Activated CD8-positive, alpha-beta memory T cell treated with anti-CD3 and anti-CD28 coated beads, Interleukin-2, amount 50 U/mL, for 24 hours (primary cell): Measurements from ENCODE around the gene SLAMF1.
"Not testable (repeated sequence)": the region's sequence is repeated elsewhere in the genome, so short reads cannot be mapped to it uniquely, and the experiment has no call there.

ENCODE experiments used
- DNase-seq: peaks from one replicate; pipeline ENCODE4 v3.0.0-alpha.2; 2020; ENCODE audit errors: extremely low read depth

The SLAMF1 gene

DNA sequence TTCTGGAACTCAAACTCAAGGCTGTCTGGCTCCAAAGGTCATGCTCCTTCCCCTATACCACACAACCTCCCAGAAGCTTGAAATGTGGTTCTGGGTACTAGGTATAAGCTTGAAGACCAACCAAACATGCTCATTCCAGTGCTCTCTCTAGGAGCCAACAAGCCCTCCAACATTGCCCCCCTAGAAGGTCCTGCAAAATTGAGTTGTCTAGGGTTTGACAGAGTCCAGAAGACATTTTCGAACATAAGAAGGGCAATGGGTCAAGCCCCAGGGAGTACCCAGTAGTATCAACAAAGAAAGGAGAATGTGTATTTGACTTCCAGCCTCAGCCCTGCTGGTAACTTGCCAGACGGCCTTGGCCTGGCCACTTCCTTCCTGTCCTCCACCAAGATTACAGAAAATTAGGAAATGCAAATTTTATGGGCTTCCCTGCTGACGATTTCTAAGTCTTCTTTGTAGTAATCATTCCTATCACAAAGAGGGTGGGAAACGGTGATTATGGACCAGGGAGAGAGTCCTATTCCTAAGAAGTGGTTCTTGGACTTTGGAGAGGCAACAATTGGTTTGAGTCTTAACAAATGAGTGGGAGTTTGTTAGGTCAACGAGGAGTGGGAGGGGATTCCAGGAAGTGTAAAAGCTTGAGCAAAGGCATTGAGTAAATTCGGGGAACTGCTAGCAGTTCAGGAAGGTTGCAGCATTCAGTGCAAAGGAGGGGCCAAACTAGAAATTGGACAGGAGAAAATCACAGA lies 18.7 kb upstream of the SLAMF1 start:
- DNase-seq = no peak

- no peak for DNase-seq
These were observed 17.8 kb upstream of the SLAMF1 start for GRCh38 chr1:160664573-160665051.

DNA sequence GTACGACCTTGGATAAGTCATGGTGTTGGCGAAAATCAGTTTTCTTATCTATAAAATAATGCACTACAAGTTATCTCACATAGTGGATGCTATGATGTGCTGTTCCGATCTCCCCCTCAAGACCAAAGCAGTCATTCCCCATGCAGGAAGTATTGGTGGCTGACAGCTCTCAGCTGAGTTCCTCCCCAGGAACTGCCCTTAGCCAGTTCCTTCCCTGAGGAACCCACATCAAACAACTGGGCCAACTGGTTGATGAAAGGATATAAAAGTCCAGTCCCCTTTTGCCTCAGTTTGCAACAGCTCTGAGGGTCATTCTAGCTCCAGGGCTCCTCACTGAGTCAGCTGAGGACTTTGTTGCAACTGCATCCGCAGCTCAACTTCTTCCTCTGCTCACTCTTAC lies 16.1 kb upstream of the SLAMF1 start:
- DNase-seq = no peak

DNA sequence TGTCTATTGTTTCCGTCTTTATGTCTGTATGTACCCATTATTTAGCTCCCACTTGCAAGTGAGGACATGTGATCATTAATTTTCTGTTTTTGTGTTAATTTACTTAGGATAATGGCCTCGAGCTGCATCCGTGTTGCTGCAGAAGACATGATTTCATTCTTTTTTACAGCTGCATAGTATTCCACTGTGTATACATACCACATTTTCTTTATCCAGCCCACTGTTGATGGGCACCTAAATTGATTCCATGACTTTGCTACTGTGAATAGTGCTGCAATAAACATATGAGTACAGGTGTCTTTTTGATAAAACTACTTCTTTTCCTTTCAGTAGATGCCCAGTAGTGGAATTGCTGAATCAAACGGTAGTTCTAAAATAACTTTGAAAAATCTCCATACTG lies 12.7 kb upstream of the SLAMF1 start:
- DNase-seq = no peak

GRCh38 chr1:160658814-160659193 lies 12.0 kb upstream of the SLAMF1 start:
- DNase-seq = no peak

GRCh38 chr1:160658162-160658813 lies 11.4 kb upstream of the SLAMF1 start:
- no peak for DNase-seq

- no peak for DNase-seq
These were observed 10.5 kb upstream of the SLAMF1 start for GRCh38 chr1:160657250-160657781.

DNA sequence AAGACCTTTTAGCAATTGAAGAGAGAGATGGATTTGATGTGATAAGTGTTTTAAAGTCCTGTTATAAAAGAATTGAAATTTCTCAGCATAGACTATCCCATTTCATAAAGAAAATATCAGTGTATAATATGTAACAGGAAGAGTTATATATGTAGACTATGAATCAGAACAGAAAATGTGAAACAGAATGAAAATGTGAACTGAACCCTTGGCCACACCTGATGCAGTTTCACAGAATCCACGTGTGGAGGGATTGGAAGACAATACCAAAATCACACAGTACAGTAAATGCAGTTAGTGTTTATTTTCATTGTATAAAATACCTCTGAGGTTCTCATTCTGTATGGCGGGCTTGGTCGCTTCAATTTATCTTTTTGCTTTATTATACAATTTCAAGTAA lies 9.9 kb upstream of the SLAMF1 start:
- no peak for DNase-seq

- no peak for DNase-seq
These were observed 6.8 kb upstream of the SLAMF1 start for GRCh38 chr1:160653620-160654016.

GRCh38 chr1:160652924-160653619 lies 6.2 kb upstream of the SLAMF1 start:
- no peak for DNase-seq

- DNase-seq = not testable (repeated sequence)
These were observed 5.3 kb upstream of the SLAMF1 start for GRCh38 chr1:160652065-160652641.

GRCh38 chr1:160651433-160652064 lies 4.7 kb upstream of the SLAMF1 start:
- no peak for DNase-seq

- DNase-seq = no peak
These were observed 481 bp upstream of the SLAMF1 start for GRCh38 chr1:160647329-160647720.

- no peak for DNase-seq
These were observed 664 bp downstream of the SLAMF1 start for GRCh38 chr1:160646180-160646579.

GRCh38 chr1:160645386-160646130 lies 1.3 kb downstream of the SLAMF1 start:
- DNase-seq = no peak

GRCh38 chr1:160644399-160644798 lies 2.4 kb downstream of the SLAMF1 start:
- DNase-seq = no peak

DNA sequence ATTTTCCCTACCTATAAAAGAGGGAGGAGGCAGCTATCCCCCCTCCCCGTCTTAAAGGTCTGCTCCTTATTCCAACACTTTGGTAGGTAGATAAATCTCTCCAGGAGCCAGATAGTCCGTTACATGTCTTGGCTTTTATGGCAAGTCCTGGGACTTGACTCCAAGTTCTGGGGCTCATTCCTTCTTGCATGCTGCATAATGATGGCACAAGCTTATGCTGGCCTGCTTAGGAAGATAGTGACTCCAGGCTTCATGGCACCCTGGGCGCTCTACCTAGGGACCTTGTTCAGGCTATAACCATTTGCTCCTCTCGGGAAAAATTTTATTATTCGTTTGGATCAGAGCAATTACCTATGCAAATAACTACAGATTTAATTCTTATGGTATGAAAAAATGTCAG lies 3.7 kb downstream of the SLAMF1 start:
- DNase-seq = no peak

DNA sequence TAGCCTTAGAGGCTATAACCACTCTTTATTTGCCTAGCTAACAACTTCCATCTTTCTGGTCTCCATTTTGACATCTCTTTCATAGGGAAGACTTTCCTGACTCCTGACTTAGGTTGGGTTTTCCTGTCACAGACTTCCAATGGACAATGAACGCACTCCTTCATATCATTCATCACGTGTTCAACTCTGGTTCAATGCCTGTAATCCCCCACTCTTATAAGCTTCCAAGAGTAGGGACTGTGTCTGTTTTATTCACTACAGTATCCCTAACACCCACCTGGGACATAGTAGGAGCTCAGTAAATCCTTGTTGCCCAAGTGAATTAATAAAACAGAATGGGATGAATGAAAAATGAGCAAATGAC lies 4.6 kb downstream of the SLAMF1 start:
- no peak for DNase-seq

- no peak for DNase-seq
These were observed 5.2 kb downstream of the SLAMF1 start for GRCh38 chr1:160641323-160642280.
